H1 (cell line): ENCODE measurements around the gene SLIRP. TPM values are rescaled to one million over a fixed set of nuclear protein-coding genes. Genes with fewer than 3 reads are reported as not detected.

Source experiments
- GTF2F1 ChIP-seq: IDR thresholded peaks from 2 replicates; pipeline ENCODE4 v1.6.1; 2012; ENCODE audit warnings: low read depth, low read length, improper control_type of control experiment, borderline replicate concordance
- JUN ChIP-seq: IDR thresholded peaks from 2 replicates; pipeline ENCODE4 v1.6.1; 2011; ENCODE audit warnings: low read depth, mild to moderate bottlenecking, improper control_type of control experiment, low read length
- JUND ChIP-seq: IDR thresholded peaks from 2 replicates; pipeline ENCODE4 v1.6.1; 2011; ENCODE audit warnings: mild to moderate bottlenecking, improper control_type of control experiment, low read length
- KDM5A ChIP-seq: fragments of 200-600 bp; IDR thresholded peaks from 2 replicates; pipeline ENCODE4 v1.7.1; 2012; ENCODE audit warnings: mild to moderate bottlenecking, low read length, inconsistent platforms, mixed read lengths
- RNF2 ChIP-seq: fragments of 200-900, 300-1000 bp; sonication (generic); IDR thresholded peaks from 2 replicates; pipeline ENCODE4 v1.7.1; 2016; ENCODE audit warnings: borderline replicate concordance, low read depth, mild to moderate bottlenecking, antibody characterized with exemption, low read length; ENCODE audit not compliant: poor library complexity, severe bottlenecking; ENCODE audit errors: missing control alignments
- SP2 ChIP-seq: IDR thresholded peaks from 2 replicates; pipeline ENCODE4 v1.6.1; 2012; ENCODE audit warnings: mild to moderate bottlenecking, low read length, inconsistent platforms
- SUZ12 ChIP-seq: fragments of 200-600 bp; sonication (generic); IDR thresholded peaks from 2 replicates; pipeline ENCODE4 v1.6.1; 2012; ENCODE audit warnings: mild to moderate bottlenecking, inconsistent platforms, low read length, moderate library complexity, mixed read lengths
- TAF7 ChIP-seq: optimal IDR thresholded peaks from 2 replicates; pipeline ENCODE3; 2011; ENCODE audit warnings: low read depth, mild to moderate bottlenecking, inconsistent platforms, low read length, moderate library complexity, borderline replicate concordance
- polyA plus RNA-seq, 7 experiments: library from polyadenylated mRNA; depleted of rRNA in 3 of 7; stranded (reverse) in 5 of 7; unstranded in 2 of 7; fragments of >200 nt in 5 of 7; fragments of 200-250 nt in 2 of 7; gene quantifications; 1 replicate in 5 of 7; 2 replicates in 1 of 7; 4 replicates in 1 of 7; pipeline versions ENCODE4 v1.2.1 to v1.2.3, GENCODE V29; 2011 to 2013; ENCODE audit warnings: missing spikeins in 2 of 7, mixed read lengths in 2 of 7
- total RNA-seq: library from RNA; stranded (reverse); fragmentation: NEBNext Ultra II Directional; extraction: Animal tissue kit (Norgen Biotek cat#: 25700); gene quantifications from 2 replicates; pipeline ENCODE4 v1.2.1, GENCODE V29; 2021
- TF ChIP-seq, protein P1 (sequence below): fragments of 300-600 bp; sonication (generic); IDR thresholded peaks from 2 replicates; pipeline ENCODE4 v1.7.1; 2012; ENCODE audit warnings: low read length, moderate library complexity, mild to moderate bottlenecking, inconsistent platforms; ENCODE audit not compliant: insufficient replicate concordance
- TF ChIP-seq, protein P2 (sequence below): IDR thresholded peaks from 2 replicates; pipeline ENCODE4 v1.6.1; 2012; ENCODE audit warnings: inconsistent platforms

Gene SLIRP
- total and polyA plus RNA-seq, 2 of the 8 experiments (the other 6 are each of a cell fraction or from before 2014, with no cell fraction given) = 374 to 383 TPM

DNA sequence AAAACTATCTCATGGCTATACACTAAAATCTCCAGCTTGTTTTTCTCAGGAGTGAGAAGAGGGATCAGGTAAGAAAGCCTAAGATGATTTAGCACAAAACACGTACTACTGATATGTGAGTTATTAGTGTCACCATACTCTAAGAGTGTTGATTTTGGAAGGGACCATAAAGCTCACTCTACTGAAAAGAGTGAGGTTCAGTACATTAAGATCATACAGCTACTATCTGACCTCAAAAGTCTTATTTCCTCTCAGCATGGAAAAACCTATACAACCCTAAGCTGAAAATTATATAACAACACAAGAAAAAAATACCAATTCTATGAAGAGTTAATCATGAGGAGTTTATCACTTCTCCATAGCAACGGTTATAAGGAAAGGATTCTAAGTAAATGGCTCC lies 33.5 kb downstream of the SLIRP start (continued):
- TF ChIP-seq, protein P1, sequence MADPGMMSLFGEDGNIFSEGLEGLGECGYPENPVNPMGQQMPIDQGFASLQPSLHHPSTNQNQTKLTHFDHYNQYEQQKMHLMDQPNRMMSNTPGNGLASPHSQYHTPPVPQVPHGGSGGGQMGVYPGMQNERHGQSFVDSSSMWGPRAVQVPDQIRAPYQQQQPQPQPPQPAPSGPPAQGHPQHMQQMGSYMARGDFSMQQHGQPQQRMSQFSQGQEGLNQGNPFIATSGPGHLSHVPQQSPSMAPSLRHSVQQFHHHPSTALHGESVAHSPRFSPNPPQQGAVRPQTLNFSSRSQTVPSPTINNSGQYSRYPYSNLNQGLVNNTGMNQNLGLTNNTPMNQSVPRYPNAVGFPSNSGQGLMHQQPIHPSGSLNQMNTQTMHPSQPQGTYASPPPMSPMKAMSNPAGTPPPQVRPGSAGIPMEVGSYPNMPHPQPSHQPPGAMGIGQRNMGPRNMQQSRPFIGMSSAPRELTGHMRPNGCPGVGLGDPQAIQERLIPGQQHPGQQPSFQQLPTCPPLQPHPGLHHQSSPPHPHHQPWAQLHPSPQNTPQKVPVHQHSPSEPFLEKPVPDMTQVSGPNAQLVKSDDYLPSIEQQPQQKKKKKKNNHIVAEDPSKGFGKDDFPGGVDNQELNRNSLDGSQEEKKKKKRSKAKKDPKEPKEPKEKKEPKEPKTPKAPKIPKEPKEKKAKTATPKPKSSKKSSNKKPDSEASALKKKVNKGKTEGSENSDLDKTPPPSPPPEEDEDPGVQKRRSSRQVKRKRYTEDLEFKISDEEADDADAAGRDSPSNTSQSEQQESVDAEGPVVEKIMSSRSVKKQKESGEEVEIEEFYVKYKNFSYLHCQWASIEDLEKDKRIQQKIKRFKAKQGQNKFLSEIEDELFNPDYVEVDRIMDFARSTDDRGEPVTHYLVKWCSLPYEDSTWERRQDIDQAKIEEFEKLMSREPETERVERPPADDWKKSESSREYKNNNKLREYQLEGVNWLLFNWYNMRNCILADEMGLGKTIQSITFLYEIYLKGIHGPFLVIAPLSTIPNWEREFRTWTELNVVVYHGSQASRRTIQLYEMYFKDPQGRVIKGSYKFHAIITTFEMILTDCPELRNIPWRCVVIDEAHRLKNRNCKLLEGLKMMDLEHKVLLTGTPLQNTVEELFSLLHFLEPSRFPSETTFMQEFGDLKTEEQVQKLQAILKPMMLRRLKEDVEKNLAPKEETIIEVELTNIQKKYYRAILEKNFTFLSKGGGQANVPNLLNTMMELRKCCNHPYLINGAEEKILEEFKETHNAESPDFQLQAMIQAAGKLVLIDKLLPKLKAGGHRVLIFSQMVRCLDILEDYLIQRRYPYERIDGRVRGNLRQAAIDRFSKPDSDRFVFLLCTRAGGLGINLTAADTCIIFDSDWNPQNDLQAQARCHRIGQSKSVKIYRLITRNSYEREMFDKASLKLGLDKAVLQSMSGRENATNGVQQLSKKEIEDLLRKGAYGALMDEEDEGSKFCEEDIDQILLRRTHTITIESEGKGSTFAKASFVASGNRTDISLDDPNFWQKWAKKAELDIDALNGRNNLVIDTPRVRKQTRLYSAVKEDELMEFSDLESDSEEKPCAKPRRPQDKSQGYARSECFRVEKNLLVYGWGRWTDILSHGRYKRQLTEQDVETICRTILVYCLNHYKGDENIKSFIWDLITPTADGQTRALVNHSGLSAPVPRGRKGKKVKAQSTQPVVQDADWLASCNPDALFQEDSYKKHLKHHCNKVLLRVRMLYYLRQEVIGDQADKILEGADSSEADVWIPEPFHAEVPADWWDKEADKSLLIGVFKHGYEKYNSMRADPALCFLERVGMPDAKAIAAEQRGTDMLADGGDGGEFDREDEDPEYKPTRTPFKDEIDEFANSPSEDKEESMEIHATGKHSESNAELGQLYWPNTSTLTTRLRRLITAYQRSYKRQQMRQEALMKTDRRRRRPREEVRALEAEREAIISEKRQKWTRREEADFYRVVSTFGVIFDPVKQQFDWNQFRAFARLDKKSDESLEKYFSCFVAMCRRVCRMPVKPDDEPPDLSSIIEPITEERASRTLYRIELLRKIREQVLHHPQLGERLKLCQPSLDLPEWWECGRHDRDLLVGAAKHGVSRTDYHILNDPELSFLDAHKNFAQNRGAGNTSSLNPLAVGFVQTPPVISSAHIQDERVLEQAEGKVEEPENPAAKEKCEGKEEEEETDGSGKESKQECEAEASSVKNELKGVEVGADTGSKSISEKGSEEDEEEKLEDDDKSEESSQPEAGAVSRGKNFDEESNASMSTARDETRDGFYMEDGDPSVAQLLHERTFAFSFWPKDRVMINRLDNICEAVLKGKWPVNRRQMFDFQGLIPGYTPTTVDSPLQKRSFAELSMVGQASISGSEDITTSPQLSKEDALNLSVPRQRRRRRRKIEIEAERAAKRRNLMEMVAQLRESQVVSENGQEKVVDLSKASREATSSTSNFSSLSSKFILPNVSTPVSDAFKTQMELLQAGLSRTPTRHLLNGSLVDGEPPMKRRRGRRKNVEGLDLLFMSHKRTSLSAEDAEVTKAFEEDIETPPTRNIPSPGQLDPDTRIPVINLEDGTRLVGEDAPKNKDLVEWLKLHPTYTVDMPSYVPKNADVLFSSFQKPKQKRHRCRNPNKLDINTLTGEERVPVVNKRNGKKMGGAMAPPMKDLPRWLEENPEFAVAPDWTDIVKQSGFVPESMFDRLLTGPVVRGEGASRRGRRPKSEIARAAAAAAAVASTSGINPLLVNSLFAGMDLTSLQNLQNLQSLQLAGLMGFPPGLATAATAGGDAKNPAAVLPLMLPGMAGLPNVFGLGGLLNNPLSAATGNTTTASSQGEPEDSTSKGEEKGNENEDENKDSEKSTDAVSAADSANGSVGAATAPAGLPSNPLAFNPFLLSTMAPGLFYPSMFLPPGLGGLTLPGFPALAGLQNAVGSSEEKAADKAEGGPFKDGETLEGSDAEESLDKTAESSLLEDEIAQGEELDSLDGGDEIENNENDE = no peak
- TF ChIP-seq TAF7 = no peak
- TF ChIP-seq GTF2F1 = no peak
- TF ChIP-seq SP2 = no peak
- TF ChIP-seq JUND = no peak
- no peak for TF ChIP-seq SUZ12
- TF ChIP-seq, protein P2, sequence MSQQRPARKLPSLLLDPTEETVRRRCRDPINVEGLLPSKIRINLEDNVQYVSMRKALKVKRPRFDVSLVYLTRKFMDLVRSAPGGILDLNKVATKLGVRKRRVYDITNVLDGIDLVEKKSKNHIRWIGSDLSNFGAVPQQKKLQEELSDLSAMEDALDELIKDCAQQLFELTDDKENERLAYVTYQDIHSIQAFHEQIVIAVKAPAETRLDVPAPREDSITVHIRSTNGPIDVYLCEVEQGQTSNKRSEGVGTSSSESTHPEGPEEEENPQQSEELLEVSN = no peak
- no peak for TF ChIP-seq RNF2
- no peak for TF ChIP-seq JUN
- TF ChIP-seq KDM5A = no peak
